Measurements from ENCODE around the gene LATS2.

Gene LATS2

DNA sequence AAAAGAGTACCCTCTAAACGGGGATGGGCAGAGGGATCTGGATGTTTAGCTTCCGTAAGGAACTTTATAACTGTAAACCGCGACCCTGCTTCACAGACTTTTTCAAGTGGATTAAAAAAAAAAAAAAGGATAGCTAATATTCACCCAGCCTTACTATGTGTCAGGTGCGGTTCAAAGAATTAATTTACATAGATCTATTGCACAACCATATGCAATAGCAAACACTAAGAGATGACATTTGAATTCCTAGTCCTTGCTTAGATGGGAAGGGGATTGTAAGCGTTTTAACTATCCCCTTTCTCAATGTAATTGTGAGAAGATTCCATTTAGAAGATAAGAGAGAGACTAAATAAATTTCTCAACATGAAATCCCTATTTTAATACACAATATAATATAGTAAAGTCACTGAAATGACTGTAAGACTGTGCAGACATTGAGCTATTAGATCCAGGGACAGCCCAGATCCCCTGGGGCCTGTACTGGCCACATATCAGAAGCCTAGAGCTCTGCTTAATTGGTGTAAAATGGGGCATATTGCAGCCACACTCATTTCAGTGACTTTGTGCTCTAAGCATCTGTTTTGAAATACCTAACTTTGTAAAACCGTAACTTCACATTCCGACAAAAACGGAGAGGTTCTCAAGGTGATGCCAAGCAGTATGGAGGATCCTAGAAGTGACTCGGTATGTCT lies 13.6 kb downstream of the LATS2 start:
- no peak for TF ChIP-seq CTCF (IDR thresholded peaks at IDR 0.05; ENCODE audit: low read depth, low read length)
- no peak for DNase-seq (ENCODE audit: extremely low read depth, low read depth)

DNA sequence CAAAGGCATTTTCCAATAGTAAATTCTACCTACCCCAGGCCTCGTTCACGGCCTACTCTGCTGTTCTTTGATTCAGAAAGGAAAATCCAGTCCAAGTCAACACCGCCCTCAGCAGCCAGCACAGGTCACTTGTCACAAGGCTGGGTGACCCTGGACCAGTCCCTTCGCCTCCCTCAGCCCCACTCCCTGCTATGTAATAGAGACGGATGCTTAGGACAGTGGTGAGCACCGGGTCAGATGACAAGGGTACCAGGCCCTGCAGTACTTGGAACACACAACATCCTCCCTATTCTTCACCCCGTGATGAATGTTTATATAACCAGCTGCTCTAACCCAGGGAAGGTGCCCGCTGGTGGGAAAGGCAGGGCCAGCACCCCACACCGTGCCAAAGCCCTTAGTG lies 14.3 kb downstream of the LATS2 start:
- no peak for DNase-seq (ENCODE audit: extremely low read depth, low read depth)
- no peak for TF ChIP-seq CTCF (IDR thresholded peaks at IDR 0.05; ENCODE audit: low read depth, low read length)

GRCh38 chr13:21046203-21046602 lies 15.2 kb downstream of the LATS2 start:
- TF ChIP-seq CTCF (IDR thresholded peaks at IDR 0.05; ENCODE audit: low read depth, low read length): no peak
- DNase-seq (ENCODE audit: extremely low read depth, low read depth): no peak

DNA sequence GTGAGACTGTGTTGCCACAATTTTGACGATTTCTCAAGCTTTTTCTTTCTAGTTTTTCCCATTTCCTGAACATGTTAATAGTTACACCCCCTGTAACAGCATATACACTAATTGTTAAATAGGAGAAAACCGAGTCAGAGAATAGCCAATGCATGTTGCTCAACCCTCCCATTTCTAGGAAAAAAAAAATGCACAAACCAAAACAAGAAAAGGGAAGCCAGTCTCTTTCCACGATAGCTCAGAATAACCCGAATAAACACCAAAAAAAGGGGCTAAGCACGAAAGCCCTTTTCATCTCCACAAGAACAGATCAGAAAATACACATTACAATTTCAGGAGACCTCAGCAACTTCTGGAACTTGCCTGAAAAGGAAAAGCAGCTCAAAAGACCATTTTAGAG lies 16.3 kb downstream of the LATS2 start:
- TF ChIP-seq CTCF (IDR thresholded peaks at IDR 0.05; ENCODE audit: low read depth, low read length): no peak
- no peak for DNase-seq (ENCODE audit: extremely low read depth, low read depth)

- DNase-seq (ENCODE audit: extremely low read depth, low read depth): peak; percentile 64
- no peak for TF ChIP-seq CTCF (IDR thresholded peaks at IDR 0.05; ENCODE audit: low read depth, low read length)
These were observed 17.5 kb downstream of the LATS2 start for GRCh38 chr13:21043898-21044297.

DNA sequence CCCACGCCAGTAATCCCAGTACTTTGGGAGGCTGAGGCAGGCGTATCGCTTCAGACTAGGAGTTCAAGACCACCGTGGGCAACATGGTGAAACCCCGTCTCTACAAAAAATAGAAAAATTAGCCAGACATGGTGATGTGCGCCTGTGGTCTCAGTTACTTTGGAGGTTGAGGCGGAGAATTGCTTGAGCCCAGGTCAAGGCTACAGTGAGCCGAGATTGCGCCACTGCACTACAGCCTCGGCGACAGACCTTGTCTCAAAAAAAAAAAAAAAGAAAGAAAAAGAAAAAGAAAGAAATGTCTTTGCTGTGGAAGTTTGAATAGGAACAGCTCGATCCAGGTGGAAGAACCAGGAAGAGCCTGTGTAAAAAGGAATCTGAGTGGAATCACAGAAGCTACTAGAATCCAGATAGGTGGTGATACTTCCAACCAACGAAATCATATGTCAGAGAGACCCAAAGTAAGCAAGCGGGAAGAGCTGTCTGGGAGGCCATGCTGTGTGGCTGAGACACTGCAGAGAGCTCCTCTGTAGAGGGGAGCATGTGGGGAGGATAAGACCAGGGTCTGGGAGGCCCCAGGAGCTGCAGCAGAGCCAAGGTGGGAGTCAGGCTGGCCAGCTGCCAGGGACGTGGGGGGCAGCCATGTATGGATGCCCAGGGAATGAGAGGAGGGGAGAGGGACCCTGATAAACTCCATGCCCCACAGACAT lies 21.1 kb downstream of the LATS2 start:
- DNase-seq (ENCODE audit: extremely low read depth, low read depth): no peak
- TF ChIP-seq CTCF (IDR thresholded peaks at IDR 0.05; ENCODE audit: low read depth, low read length): no peak

DNA sequence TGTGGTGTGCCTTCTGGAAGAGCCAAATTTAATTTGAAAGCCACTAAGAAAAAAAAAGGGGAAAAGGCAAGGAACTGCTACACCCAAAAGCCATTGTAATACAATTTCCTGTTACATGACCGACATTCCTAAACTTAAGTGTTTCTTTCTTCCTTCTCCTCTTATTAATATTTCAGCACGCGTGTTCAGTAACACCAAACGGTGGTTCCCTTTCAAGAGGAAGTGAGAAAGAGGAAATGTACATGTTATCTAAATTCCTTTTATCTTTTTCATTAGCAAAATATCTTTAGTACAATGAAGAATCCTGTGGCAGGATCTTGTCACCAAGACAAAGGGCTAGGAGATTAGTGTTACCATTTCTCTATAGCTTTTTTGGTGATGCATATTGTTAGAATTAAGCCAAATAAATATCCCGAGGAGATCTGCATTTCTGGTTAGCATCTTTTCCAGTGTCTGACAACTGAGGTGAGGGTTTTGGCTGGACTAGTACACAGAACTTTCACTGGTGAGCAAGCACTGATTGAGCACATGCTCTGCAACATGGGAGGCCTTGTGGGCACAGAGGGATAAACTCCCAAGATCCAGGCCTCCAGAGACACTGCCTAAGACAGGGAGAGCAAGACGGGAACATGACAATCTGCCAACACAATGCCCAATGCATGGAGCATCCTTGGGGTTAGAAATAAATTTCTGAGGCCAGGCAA lies 22.1 kb downstream of the LATS2 start:
- TF ChIP-seq CTCF (IDR thresholded peaks at IDR 0.05; ENCODE audit: low read depth, low read length): no peak
- no peak for DNase-seq (ENCODE audit: extremely low read depth, low read depth)
